Tibial artery (tissue), 4 donors: ENCODE results near the gene DONSON.

Experiments
- DNase-seq, 2 donors: peaks; one replicate each; pipeline ENCODE4 v3.0.0-alpha.2; 2019
- H3K27ac ChIP-seq, 2 donors: fragments of 200-600 bp; sonication (generic) in 1 of 2; 1 replicate in 1 of 2; 2 replicates in 1 of 2; pipeline ENCODE4 v1.5.1; 2018 to 2019; ENCODE audit warnings: mild to moderate bottlenecking in 1 of 2
- H3K27me3 ChIP-seq, 2 donors: fragments of 200-600 bp; sonication (generic) in 1 of 2; one replicate each; pipeline versions ENCODE4 v1.5.1 to v1.6.0; 2016 to 2019
- H3K36me3 ChIP-seq, 3 donors: fragments of 200-600 bp; sonication (generic) in 2 of 3; one replicate each; pipeline ENCODE4 v1.5.1; 2016 to 2019; ENCODE audit warnings: mild to moderate bottlenecking in 2 of 3
- H3K4me1 ChIP-seq, 4 donors: fragments of 200-600 bp; sonication (generic) in 2 of 4; 1 replicate in 3 of 4; 2 replicates in 1 of 4; pipeline ENCODE4 v1.5.1; 2016 to 2019
- H3K4me3 ChIP-seq, 2 donors: fragments of 200-600 bp; sonication (generic) in 1 of 2; 1 replicate in 1 of 2; 2 replicates in 1 of 2; pipeline ENCODE4 v1.5.1; 2018 to 2019; ENCODE audit warnings: mild to moderate bottlenecking in 2 of 2
- H3K9me3 ChIP-seq, 3 donors: fragments of 200-600 bp; sonication (generic) in 1 of 3; one replicate each; pipeline ENCODE4 v1.5.1; 2016 to 2019
- intact Hi-C: fragments of 100-400 bp; cut with DNase I; formaldehyde crosslinking; loops from one replicate; pipeline ENCODE4 v1.15.0; 2023; ENCODE audit warnings: low total_unique reads
- TF ChIP-seq, protein P1 (sequence below), 2 experiments: fragments of 200-600 bp in 1 of 2; fragments of 450-650 bp in 1 of 2; IDR thresholded peaks; one replicate each; pipeline ENCODE4 v1.5.1; 2017 to 2019; ENCODE audit warnings: antibody characterized with exemption in 2 of 2, mild to moderate bottlenecking in 1 of 2, moderate library complexity in 1 of 2

DONSON gene

GRCh38 chr21:33554236-33554981, 34.1 kb downstream of the DONSON start:
- no peaks in the 10 kb centered on the region for H3K27me3 ChIP-seq
- H3K4me1 ChIP-seq, result peaks cover 0 to 20% (median 11%) of the 10 kb centered on the region in 4 donors
- TF ChIP-seq, protein P1, sequence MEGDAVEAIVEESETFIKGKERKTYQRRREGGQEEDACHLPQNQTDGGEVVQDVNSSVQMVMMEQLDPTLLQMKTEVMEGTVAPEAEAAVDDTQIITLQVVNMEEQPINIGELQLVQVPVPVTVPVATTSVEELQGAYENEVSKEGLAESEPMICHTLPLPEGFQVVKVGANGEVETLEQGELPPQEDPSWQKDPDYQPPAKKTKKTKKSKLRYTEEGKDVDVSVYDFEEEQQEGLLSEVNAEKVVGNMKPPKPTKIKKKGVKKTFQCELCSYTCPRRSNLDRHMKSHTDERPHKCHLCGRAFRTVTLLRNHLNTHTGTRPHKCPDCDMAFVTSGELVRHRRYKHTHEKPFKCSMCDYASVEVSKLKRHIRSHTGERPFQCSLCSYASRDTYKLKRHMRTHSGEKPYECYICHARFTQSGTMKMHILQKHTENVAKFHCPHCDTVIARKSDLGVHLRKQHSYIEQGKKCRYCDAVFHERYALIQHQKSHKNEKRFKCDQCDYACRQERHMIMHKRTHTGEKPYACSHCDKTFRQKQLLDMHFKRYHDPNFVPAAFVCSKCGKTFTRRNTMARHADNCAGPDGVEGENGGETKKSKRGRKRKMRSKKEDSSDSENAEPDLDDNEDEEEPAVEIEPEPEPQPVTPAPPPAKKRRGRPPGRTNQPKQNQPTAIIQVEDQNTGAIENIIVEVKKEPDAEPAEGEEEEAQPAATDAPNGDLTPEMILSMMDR (IDR thresholded peaks at IDR 0.05), result no peak
- no peak overlapping the region for H3K4me3 ChIP-seq
- DNase-seq, result no peak
- no peak overlapping the region for H3K27ac ChIP-seq
- intact Hi-C loops, result no loop called here
- H3K9me3 ChIP-seq, result no peaks in the 10 kb centered on the region
- H3K36me3 ChIP-seq, result peaks cover 83 to 95% (median 92%) of the 10 kb centered on the region in 3 donors

DNA sequence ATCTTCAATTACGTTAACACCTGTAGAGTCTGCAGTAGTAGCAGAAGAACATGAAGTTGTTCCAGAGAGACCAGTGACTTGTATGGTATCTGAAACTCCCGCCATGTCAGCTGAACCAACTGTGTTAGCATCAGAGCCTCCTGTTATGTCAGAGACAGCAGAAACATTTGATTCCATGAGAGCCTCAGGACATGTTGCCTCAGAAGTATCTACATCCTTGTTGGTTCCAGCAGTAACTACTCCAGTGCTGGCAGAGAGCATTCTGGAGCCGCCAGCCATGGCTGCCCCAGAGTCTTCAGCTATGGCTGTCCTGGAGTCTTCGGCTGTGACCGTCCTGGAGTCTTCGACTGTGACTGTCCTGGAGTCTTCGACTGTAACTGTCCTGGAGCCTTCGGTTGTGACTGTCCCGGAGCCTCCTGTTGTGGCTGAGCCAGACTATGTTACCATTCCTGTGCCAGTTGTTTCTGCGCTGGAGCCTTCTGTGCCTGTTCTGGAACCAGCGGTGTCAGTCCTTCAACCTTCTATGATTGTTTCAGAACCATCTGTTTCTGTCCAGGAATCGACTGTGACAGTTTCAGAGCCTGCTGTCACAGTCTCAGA, 35.4 kb downstream of the DONSON start:
- peaks cover 77 to 95% (median 91%) of the 10 kb centered on the region in 3 donors for H3K36me3 ChIP-seq
- no peaks in the 10 kb centered on the region for H3K9me3 ChIP-seq
- no peak overlapping the region for H3K27ac ChIP-seq
- TF ChIP-seq, protein P1 (IDR thresholded peaks at IDR 0.05), result no peak
- DNase-seq, result no peak
- H3K27me3 ChIP-seq, result no peaks in the 10 kb centered on the region
- intact Hi-C loops, result no loop called here
- H3K4me1 ChIP-seq, result peaks cover 0 to 24% (median 11%) of the 10 kb centered on the region in 4 donors
- no peak overlapping the region for H3K4me3 ChIP-seq

DNA sequence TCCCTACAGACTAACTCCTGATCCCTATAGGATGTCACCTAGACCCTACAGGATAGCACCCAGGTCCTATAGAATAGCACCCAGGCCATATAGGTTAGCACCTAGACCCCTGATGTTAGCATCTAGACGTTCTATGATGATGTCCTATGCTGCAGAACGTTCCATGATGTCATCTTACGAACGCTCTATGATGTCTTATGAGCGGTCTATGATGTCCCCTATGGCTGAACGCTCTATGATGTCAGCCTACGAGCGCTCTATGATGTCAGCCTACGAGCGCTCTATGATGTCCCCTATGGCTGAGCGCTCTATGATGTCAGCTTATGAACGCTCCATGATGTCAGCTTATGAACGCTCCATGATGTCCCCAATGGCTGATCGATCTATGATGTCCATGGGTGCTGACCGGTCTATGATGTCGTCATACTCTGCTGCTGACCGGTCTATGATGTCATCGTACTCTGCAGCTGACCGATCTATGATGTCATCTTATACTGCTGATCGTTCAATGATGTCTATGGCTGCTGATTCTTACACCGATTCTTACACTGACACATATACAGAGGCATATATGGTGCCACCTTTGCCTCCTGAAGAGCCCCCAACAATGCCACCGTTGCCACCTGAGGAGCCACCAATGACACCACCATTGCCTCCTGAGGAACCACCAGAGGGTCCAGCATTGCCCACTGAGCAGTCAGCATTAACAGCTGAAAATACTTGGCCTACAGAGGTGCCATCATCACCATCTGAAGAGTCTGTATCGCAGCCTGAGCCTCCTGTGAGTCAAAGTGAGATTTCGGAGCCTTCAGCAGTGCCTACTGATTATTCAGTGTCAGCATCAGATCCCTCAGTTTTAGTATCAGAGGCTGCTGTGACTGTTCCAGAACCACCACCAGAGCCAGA, 36.1 kb downstream of the DONSON start:
- intact Hi-C loops, result no loop called here
- peaks cover 77 to 95% (median 90%) of the 10 kb centered on the region in 3 donors for H3K36me3 ChIP-seq
- TF ChIP-seq, protein P1 (IDR thresholded peaks at IDR 0.05), result no peak

GRCh38 chr21:33551664-33552063, 36.8 kb downstream of the DONSON start:
- DNase-seq, result no peak
- Histone ChIP-seq H3K27me3 (no peaks in the 10 kb centered on the region), H3K4me1 (peaks cover 0 to 20% (median 10%) of the 10 kb centered on the region in 4 donors), H3K27ac (no peak overlapping the region), H3K9me3 (no peaks in the 10 kb centered on the region), H3K36me3 (peaks cover 78 to 96% (median 90%) of the 10 kb centered on the region in 3 donors), H3K4me3 (no peak overlapping the region)
- TF ChIP-seq, protein P1 (IDR thresholded peaks at IDR 0.05), result no peak
- intact Hi-C loops, result no loop called here

More for the DNA sequence above, 36.1 kb downstream of the DONSON start:
- Histone ChIP-seq H3K27me3 (no peaks in the 10 kb centered on the region), H3K4me1 (peaks cover 0 to 25% (median 11%) of the 10 kb centered on the region in 4 donors), H3K4me3 (no peak overlapping the region), H3K9me3 (no peaks in the 10 kb centered on the region), H3K27ac (no peak overlapping the region)
- DNase-seq, result no peak
